ENCODE data around the gene SLC25A25. TPM values are rescaled to one million over a fixed set of nuclear protein-coding genes. Genes with fewer than 3 reads are reported as not detected.
A peak's percentile ranks its signal among the peaks of the same experiment; 100 is the strongest.
"Not testable (repeated sequence)": the region's sequence is repeated elsewhere in the genome, so short reads cannot be mapped to it uniquely, and the experiment has no call there.

The SLC25A25 gene
- total and polyA plus RNA-seq, 10 of the 15 experiments (the other 5 are each of a cell fraction or from before 2014, with no cell fraction given): 0.04 to 17.1 (median 12.4) TPM; not detected in 1

DNA sequence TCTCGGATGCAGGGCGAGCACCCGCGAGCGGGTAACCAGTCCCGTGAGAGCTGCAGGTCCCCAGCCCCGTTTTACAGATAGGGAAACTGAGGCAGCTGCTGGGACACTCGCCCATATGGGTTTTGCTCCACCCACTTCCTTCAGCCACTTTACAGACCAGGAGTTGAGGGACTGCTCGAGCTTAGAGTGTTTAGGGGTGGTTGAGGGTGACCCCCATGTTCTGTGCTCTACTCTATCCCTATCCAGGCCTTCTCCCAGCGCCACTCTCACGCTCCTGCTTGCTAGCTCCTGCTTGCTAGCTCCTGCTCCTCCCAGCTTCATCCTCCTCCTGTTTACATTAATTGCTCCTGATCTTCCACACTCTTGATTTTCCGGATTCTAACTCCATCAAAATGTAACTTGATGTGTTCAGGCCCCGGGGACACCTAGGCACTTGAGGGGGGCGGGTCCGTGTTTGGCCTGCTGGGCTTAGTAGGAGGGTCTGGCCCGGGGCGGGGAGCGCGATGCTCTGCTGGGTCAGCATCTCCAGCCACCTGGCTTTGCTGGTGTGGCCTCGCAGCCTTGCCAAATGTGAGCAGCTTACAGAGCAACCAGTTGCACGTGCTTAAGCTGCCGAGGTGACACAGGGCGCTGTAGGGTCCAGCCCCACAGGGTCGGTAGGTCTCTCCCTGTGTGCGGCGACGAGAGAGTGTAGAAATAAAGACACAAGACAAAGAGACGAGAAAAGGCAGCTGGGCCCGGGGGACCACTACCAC lies 61.0 kb downstream of the SLC25A25 start (continued):
- no peak for TF ChIP-seq CEBPB (IDR thresholded peaks at IDR 0.05; ENCODE audit: borderline replicate concordance in 1 of 2, low read depth in 2 of 2, low read length in 2 of 2)

DNA sequence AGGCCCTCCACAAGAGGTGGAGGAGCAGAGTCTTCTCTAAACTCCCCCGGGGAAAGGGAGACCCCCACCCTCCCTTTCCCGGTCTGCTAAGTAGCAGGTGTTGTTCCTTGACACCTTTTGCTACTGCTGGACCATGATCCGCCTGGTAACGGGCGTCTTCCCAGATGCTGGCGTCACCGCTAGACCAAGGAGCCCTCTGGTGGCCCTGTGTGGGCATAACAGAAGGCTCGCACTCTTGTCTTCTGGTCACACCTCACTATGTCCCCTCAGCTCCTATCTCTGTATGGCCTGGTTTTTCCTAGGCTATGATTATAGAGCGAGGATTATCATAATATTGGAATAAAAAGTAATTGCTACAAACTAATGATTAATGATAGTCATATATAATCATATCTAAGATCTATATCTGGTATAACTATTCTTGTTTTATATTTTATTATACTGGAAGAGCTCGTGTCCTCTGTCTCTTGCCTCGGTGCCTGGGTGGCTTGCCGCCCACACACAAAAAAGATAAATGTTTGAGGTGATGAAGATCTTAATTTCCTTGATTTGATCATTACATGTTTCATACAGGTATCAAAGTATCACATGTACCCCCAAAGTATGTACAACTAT lies 62.1 kb downstream of the SLC25A25 start:
- intact Hi-C loops (cut with micrococcal nuclease; ENCODE audit: unreplicated experiment): loop anchor here (5.0 kb wide), 2 partner anchors 212 to 343 kb away; partner anchors contain the start of genes CDK9 and SLC27A4
- H3K4me2 ChIP-seq (ENCODE audit: control insufficient read depth, insufficient read depth); DNase-seq (ENCODE audit: low read depth, low spot score); H3K36me3 ChIP-seq (ENCODE audit: control insufficient read depth in 2 of 2, insufficient read depth in 2 of 2, low read length in 1 of 2); H3K9me3 ChIP-seq (replicated peaks; ENCODE audit: control insufficient read depth, insufficient read depth, low read length); SMC1A ChIA-PET (ENCODE audit: uncharacterized antibody, unreplicated experiment); H3K27ac ChIP-seq (ENCODE audit: control insufficient read depth, insufficient read depth); H3K9ac ChIP-seq (ENCODE audit: control insufficient read depth, insufficient read depth, low read length); H4K20me1 ChIP-seq (ENCODE audit: control insufficient read depth, insufficient read depth); H2AFZ ChIP-seq (ENCODE audit: control insufficient read depth, low read depth, low read length); H3K4me3 ChIP-seq; BruUV-seq (replicated peaks); in situ Hi-C loops (cut with MboI); RAD21 ChIA-PET (ENCODE audit: unreplicated experiment); ATAC-seq; FAIRE-seq; H3K27me3 ChIP-seq (replicated peaks in 1 of 2; ENCODE audit: control insufficient read depth in 2 of 2, insufficient read depth in 2 of 2, low read length in 1 of 2): not testable (repeated sequence)
- peaks cover 25% of the 10 kb centered on the region for H3K79me2 ChIP-seq (ENCODE audit: control insufficient read depth, insufficient read depth, low read length)
- CTCF ChIA-PET: interaction anchor here (7.4 kb wide), 1 partner anchor 14 kb away, joined by 84 read pairs; no protein-coding TSS in a partner anchor
- 13% methylated on average over 10 of the region's 12 CpGs for WGBS (ENCODE audit: insufficient coverage, insufficient replicate concordance, low lambda C conversion rate, missing lambda C conversion rate)
- TF ChIP-seq CREM (IDR thresholded peaks at IDR 0.05; ENCODE audit: low read depth): 0 out of 2 replicates have a peak, but pooled peaks have one; percentile 15
- peaks cover 14% of the 10 kb centered on the region; the same call in 1 of the 2 replicates for H3K4me1 ChIP-seq (ENCODE audit: control insufficient read depth, insufficient read depth, low read length)
- POLR2A ChIA-PET: interaction anchor here (0.6 kb wide), 1 partner anchor 175 kb away, joined by 3 read pairs; no protein-coding TSS in a partner anchor

DNA sequence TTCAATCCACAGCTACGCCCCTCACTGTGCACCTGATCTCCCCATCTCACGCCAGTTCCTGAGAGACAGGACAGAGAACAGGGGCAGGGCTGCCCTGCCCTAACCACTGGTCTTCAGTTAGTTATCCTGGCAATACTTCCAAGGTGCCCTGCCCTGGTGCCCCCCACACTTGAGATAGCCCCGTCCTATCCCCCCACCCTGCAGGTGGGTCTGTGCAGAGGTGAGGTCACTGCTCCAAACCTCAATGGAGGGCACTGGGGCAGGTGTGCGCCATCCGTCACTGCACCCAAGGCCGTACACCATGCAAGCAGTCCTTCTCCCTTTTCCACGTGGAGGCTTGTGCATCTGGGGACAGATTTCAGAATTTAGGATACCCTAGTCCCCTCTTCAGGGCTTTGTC lies 62.6 kb downstream of the SLC25A25 start:
- 40% methylated on average over 7 of the region's 7 CpGs for WGBS (ENCODE audit: insufficient coverage, insufficient replicate concordance, low lambda C conversion rate, missing lambda C conversion rate)
- RAD21 ChIA-PET (ENCODE audit: unreplicated experiment); H3K4me3 ChIP-seq; FAIRE-seq; H3K27me3 ChIP-seq (replicated peaks in 1 of 2; ENCODE audit: control insufficient read depth in 2 of 2, insufficient read depth in 2 of 2, low read length in 1 of 2); POLR2A ChIA-PET; ATAC-seq; CTCF ChIA-PET; DNase-seq (ENCODE audit: low read depth, low spot score); H3K4me2 ChIP-seq (ENCODE audit: control insufficient read depth, insufficient read depth); intact Hi-C loops (cut with micrococcal nuclease; ENCODE audit: unreplicated experiment); H3K36me3 ChIP-seq (ENCODE audit: control insufficient read depth in 2 of 2, insufficient read depth in 2 of 2, low read length in 1 of 2); H2AFZ ChIP-seq (ENCODE audit: control insufficient read depth, low read depth, low read length); SMC1A ChIA-PET (ENCODE audit: uncharacterized antibody, unreplicated experiment); H3K9me3 ChIP-seq (replicated peaks; ENCODE audit: control insufficient read depth, insufficient read depth, low read length); H4K20me1 ChIP-seq (ENCODE audit: control insufficient read depth, insufficient read depth); H3K9ac ChIP-seq (ENCODE audit: control insufficient read depth, insufficient read depth, low read length); BruUV-seq (replicated peaks); H3K27ac ChIP-seq (ENCODE audit: control insufficient read depth, insufficient read depth); in situ Hi-C loops (cut with MboI): not testable (repeated sequence)
- Histone ChIP-seq H3K79me2 (ENCODE audit: control insufficient read depth, insufficient read depth, low read length) (peaks cover 20% of the 10 kb centered on the region), H3K4me1 (ENCODE audit: control insufficient read depth, insufficient read depth, low read length) (peaks cover 10% of the 10 kb centered on the region; the same call in 1 of the 2 replicates)

DNA sequence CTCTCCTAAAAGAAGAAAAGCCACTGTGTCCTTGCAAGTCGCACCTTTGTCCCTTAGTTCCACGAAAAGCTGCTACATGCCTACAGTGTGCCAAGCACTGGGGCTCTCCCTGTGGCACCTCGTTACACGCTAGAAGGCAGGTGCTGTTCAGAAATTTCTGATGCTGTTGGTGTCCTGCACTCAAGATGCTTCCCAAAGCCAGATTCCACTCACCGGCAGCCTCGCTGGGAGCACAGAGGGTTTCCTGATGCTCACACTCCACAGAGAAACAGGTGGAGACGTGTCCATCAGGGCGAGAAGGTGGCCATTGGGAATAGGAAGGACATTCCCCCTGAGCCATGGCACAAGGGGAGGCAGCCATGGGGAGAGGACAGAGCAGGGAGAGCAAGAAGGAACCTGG lies 63.3 kb downstream of the SLC25A25 start:
- POLR2A ChIA-PET; ATAC-seq; H3K4me1 ChIP-seq (ENCODE audit: control insufficient read depth, insufficient read depth, low read length); H3K4me2 ChIP-seq (ENCODE audit: control insufficient read depth, insufficient read depth); H3K4me3 ChIP-seq; H3K27me3 ChIP-seq (replicated peaks in 1 of 2; ENCODE audit: control insufficient read depth in 2 of 2, insufficient read depth in 2 of 2, low read length in 1 of 2); BruUV-seq (replicated peaks); H2AFZ ChIP-seq (ENCODE audit: control insufficient read depth, low read depth, low read length); H4K20me1 ChIP-seq (ENCODE audit: control insufficient read depth, insufficient read depth); H3K36me3 ChIP-seq (ENCODE audit: control insufficient read depth in 2 of 2, insufficient read depth in 2 of 2, low read length in 1 of 2); DNase-seq (ENCODE audit: low read depth, low spot score); H3K9ac ChIP-seq (ENCODE audit: control insufficient read depth, insufficient read depth, low read length); in situ Hi-C loops (cut with MboI); H3K27ac ChIP-seq (ENCODE audit: control insufficient read depth, insufficient read depth); intact Hi-C loops (cut with micrococcal nuclease; ENCODE audit: unreplicated experiment); H3K9me3 ChIP-seq (replicated peaks; ENCODE audit: control insufficient read depth, insufficient read depth, low read length); SMC1A ChIA-PET (ENCODE audit: uncharacterized antibody, unreplicated experiment); RAD21 ChIA-PET (ENCODE audit: unreplicated experiment); CTCF ChIA-PET; FAIRE-seq: not testable (repeated sequence)
- H3K79me2 ChIP-seq (ENCODE audit: control insufficient read depth, insufficient read depth, low read length): peaks cover 13% of the 10 kb centered on the region
- 30% methylated on average over 8 of the region's 8 CpGs for WGBS (ENCODE audit: insufficient coverage, insufficient replicate concordance, low lambda C conversion rate, missing lambda C conversion rate)

All from GM12878 (cell line).